GM10847 (cell line): ENCODE results near the gene NUTM1.
A peak's percentile ranks its signal among the peaks of the same experiment; 100 is the strongest.

Experiments
- POLR2A ChIP-seq: IDR thresholded peaks from 2 replicates; pipeline ENCODE4 v1.6.1; 2011; ENCODE audit not compliant: insufficient read length; ENCODE audit errors: extremely low read depth

NUTM1 gene

GRCh38 chr15:34332553-34333120 is 10.5 kb upstream of the NUTM1 start:
- TF ChIP-seq POLR2A, result no peak

GRCh38 chr15:34334672-34335071 is 8.4 kb upstream of the NUTM1 start:
- TF ChIP-seq POLR2A, result no peak

- TF ChIP-seq POLR2A, result no peak
Observed at GRCh38 chr15:34335176-34336032, 7.7 kb upstream of the NUTM1 start.

GRCh38 chr15:34336231-34336990 is 6.7 kb upstream of the NUTM1 start:
- no peak for TF ChIP-seq POLR2A

GRCh38 chr15:34336991-34337556 is 6.0 kb upstream of the NUTM1 start:
- no peak for TF ChIP-seq POLR2A

- TF ChIP-seq POLR2A, result peak; percentile 51
Observed at GRCh38 chr15:34337557-34338306, 5.4 kb upstream of the NUTM1 start, which contains the start of gene SLC12A6. TSS of gene SLC12A6 (minus strand) at chr15:34337781. CDS start at chr15:34336680, 1,101 bp downstream.

GRCh38 chr15:34338347-34338746 is 4.8 kb upstream of the NUTM1 start:
- no peak for TF ChIP-seq POLR2A

GRCh38 chr15:34339946-34340345 is 3.2 kb upstream of the NUTM1 start:
- no peak for TF ChIP-seq POLR2A

- TF ChIP-seq POLR2A, result no peak
Observed at GRCh38 chr15:34341381-34342212, 1.5 kb upstream of the NUTM1 start.

- no peak for TF ChIP-seq POLR2A
Observed at GRCh38 chr15:34347951-34348638, 5.0 kb downstream of the NUTM1 start.

GRCh38 chr15:34348735-34349300 is 5.7 kb downstream of the NUTM1 start:
- TF ChIP-seq POLR2A, result no peak

GRCh38 chr15:34349769-34350168 is 6.7 kb downstream of the NUTM1 start:
- no peak for TF ChIP-seq POLR2A

GRCh38 chr15:34353627-34354026 is 10.5 kb downstream of the NUTM1 start:
- no peak for TF ChIP-seq POLR2A
